Cortex of kidney (tissue), 1 donor: ENCODE results near the gene MGLL.

ENCODE experiments used
- DNase-seq: peaks from one replicate; lab custom pipeline; 2025; lab: John Stamatoyannopoulos, UW

MGLL gene

GRCh38 chr3:127741690-127742089 lies 80.6 kb downstream of the MGLL start:
- no peak for DNase-seq

DNA sequence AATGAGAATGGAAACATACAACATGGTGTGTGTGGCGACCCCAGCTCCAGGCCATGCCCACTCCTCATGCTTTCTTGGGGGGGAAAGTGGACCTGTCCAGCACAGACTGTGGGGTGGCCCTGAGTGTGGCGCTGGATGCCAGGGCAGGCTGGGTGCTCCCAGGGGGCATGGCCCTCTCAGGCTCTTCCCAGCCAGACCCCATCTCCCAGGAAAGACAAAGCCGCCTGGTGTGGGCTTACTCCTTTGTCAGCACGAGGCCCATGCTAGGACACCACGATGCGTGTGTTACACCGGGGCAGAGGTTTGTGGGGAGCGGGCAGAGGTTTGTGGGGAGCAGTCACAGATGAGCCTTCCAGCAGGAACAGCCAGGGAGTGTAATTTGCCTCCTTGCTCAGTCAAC lies 81.1 kb downstream of the MGLL start:
- DNase-seq, result no peak

DNA sequence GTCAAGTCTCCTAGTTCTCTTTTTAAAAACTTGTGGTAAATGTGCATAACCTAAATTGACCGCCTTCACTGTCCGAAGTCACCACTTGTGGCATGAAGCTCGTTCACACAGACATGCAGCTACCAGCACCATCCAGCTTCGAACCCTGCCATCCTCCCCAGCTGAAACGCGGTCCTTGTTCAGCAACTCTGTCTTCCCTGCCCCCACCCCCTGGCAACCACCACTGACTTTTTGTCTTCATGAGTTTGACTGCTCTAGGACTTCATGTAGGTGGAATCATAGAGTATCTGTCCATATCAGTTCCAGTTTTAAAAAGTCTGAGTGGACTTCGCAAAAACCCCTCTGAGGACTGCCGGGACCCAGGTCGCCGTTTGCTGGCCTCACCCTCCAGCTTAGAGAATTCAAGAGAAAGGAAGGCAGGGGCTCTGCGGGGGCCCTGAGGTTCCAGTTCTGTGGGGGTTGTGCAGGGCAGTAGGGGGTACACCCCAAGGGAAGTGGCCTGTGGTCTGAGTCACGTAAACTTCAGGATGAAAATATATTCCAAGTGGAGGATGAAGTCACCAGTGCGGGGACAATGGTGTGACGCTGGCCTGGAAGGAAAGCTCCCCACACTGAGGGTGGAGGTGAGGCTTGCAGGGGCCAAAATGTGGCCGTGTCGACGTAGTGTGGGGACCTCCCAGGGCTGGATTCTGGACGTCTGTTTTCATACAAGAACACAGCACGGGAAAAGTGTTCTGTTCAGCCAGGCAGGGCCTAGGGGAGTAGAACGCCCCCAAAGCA lies 82.0 kb downstream of the MGLL start:
- DNase-seq, result no peak

DNA sequence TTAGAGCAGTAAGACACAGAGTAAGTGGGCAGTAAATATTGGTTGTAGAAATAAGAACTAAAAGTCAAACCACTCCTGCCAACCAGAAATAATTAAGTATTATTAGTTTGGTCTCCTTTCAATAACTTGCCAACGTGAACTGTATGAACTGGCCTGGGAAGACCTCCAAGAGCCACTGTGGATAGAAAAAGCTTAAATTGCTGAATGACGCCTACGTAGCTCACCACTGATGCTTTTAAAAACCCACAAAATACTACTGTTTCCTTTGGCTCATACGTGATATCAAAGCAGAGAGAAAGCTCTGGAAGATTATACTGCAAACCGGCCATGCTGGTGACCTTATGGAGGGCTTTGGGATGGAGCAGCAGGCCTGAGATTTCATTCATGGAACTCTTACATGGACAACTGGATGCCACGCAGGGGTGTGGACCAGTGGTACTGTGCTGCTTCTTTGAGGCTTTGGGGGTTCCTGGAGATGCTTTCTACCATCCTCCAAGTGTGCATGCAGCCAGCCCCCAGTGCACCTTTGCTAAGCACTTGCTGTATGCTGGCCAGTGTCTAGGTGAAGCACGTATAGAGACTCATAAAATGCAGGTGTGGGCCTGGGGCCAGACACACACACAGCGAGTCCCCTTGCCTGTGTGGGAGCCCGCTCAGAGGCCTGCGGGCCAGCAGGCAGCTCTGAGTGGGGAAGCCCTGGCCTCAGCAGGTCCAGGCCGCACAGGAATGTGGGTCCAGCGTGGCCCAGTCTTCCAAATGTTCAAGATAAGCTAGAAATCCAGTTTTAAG lies 82.8 kb downstream of the MGLL start:
- DNase-seq, result no peak

DNA sequence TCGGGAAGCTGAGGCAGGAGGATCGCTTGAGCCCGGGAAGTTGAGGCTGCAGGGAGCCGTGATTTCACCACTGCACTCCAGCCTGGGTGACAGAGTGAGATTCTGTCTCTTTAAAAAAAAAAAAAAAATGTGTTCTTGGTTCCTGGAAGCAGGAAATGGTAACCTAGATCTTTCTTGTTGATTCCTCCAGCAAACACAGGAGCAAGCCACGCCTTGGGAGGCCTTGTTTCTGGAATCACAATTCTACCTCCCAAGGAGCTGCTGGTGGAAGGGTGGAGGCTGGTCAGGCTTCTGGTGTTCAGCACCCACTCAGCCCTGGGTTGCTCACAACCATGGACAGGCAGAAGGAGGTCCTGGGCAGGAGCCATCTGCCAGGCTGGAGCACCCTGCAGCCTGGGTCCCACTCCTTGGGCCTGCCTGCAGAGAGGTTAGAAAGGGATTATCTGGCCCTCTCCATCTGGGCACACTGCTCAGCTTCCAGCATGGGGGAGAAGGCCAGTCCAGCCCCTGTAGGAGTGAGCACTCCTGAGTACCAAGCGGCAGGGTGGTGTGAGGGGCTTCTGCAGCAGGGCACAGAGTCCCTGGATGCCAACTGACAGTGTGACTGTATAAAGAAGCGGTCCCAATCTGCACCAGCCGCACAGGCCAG lies 84.0 kb downstream of the MGLL start:
- DNase-seq, result no peak

GRCh38 chr3:127736801-127737539 lies 85.3 kb downstream of the MGLL start:
- no peak for DNase-seq

DNA sequence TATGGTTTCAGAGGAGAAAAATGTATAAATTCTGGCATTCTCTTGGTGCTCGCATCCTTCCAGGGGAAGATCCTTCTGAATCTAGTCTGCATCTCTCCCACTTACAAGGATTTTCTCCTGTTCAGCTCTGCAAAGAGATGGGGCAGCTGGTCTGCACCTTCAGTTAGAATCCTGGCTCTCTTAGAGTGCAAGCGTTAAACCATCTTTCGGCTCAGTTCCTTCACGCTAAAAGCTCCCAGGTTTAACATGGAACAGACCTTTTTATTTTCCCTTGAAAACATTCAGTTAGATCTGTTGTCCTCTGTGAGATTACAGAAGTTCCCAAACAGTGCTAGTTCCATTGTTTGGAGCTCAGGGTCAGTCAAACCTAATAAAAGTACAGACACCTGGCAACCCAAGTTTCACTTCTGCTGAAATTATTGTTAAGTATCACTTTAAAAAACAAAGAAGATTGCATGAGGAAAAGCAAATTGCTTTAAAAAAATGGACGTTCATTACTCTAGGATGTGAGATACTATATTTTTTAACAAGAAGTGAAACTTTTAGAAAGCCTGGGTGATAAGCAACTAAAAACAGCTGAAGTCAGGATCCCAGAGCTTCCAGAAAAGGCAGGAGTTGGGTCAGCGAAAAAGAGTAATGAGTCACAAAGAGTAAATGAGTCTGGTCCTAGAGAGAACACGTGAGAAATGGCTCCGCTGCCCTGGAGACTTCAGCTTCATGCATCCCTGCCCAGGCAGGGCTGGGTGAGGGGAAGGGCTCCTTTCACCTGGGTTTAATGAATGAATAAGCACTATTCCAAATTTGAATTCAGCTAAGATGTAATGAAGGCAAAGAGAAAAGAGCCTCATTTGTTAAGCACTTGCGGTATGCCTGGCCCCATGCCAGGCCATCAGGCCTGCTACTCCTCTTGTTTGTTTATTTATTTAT lies 86.3 kb downstream of the MGLL start:
- DNase-seq, result no peak

- DNase-seq, result no peak
These were observed 87.4 kb downstream of the MGLL start for GRCh38 chr3:127734754-127735473.

DNA sequence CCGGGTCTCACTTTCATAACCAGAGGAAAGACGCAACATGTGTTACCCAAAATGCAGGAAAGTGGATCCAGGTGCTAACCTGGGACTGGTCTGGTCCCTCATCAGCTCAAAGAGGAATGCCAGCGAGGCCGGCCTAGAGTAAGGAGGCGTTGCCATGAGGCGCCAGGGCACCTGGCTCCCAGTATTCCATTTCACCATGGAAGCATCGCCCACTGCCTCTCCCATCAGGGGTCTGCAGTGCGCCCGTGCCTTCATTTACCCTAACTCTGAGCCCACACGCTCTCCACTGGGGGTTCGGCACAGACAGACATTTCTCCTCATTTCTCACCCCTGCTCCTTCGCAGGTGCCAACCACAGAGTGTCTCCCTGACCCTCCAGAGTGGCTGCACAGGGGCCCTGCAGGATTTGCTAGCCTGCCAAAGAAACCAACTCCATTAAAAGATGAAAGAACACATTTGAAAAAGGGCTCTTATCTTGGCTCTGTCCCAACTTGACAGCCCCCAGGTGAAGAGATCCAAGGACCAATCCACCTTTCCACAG lies 88.1 kb downstream of the MGLL start:
- no peak for DNase-seq

DNA sequence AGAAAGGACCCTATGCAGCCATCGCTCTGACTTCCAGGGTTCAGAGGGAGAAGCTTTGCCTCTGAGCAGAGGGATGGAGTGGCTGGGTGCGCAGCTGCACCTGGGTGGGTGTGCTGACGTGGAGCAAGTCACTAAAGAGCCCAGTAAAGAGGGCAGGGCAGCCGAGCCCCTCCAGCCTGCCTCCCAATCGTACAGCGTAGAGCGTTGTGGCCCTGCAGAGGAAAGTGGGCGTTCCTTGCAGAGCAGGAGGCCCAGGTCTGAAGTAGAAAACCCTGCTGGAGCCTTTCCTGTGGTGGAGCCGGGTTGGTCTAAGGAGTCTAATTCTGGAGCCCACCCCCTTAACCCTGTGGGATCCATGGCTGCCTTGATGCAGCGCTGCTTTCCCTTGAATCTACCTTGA lies 88.5 kb downstream of the MGLL start:
- DNase-seq, result no peak

- DNase-seq, result no peak
These were observed 89.4 kb downstream of the MGLL start for GRCh38 chr3:127732879-127733350.

- DNase-seq, result no peak
These were observed 90.0 kb downstream of the MGLL start for GRCh38 chr3:127732303-127732702.

- no peak for DNase-seq
These were observed 90.6 kb downstream of the MGLL start for GRCh38 chr3:127731546-127732289.

- no peak for DNase-seq
These were observed 91.5 kb downstream of the MGLL start for GRCh38 chr3:127730666-127731295.

DNA sequence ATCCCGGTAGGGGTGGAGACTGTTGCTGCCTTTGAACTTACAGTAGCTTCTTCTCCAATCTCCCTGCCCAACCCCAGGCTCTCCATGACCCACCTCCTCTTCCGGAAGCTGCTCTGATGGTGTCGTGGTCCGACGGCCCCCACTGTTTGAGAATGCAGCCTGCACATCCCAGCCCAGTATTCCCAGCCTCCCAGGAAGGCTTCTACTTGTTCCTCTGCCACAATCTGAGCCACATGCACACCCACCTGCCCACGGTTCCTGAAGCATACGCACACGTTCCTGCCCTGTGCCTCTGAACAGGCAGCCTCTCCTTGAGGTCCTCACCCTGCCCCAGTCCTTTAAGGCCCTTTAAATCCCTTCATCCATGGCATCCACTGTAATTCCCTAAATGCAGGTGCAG lies 92.1 kb downstream of the MGLL start:
- no peak for DNase-seq

DNA sequence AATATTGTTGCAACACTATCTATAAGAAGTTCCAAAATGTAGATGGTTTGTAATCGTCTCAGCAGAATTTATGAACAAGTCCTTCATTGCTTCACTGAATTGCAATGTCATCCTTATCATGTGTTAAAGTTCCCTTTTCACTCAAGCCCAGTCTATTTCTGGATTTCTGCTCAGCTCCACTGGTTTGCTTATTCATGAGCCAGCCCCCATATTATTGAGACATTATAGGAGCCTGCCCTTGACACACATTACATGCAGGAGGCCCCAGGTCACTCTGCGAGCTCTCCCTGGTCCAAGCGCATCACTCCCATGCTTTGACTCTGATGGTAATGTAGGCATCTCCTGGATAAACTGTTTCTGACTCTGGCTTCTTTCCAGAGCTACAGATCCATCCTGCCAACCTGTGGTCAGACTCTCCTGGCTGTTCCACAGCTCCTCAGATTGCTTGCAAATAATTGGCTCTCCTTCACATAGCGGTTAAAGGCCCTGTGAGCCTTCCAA lies 92.7 kb downstream of the MGLL start:
- no peak for DNase-seq

DNA sequence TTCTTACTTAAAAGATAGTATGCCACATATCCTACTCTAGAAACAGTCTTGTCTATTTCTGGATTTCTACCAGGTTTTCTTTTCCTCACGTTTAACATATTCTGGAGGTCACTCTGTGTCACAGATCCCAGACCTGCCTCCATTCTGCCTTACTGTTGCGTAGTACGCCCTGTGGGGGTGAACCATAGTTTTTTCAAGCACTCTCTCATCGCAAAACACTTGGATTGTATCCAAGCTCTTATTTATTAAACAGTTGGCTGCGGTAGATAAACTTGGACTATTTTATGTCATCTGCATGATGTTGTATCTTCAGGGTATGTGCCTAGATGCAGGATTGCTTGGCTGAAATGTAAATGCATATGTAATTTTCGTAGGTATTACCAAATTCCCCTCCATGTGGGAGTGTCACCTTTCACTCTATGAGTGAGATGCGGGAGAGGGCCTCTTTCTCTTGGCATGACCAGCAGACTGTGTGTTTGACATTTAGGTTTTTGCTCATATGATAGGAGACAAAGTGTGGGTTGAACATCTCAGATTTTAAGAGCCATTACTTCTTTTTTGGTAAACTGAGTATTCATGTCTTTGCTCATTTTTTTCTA lies 93.8 kb downstream of the MGLL start:
- DNase-seq, result no peak

GRCh38 chr3:127726894-127727293 lies 95.4 kb downstream of the MGLL start:
- no peak for DNase-seq
